Measurements from ENCODE around the gene SRRM1.
"Not testable (repeated sequence)": the region's sequence is repeated elsewhere in the genome, so short reads cannot be mapped to it uniquely, and the experiment has no call there.

SRRM1 gene

DNA sequence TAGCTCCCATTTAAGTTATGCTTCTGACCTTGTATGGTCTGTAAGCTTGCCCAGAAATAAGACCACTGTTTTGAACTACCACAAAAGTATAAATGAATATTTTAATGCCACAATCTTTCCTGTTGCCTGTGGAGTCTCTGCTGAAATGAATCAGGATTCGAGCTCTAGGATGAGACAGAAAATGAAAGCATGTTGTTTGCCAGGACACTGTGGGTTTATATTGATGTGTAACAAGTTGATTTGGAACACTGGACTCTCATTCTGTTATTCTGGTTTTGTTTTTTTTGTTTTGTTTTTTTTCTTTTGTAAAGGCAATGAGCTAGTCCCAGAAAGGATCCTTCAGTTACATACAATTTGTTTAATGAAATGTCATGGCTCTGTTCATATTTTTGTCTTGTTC, 29.6 kb downstream of the SRRM1 start:
- not testable (repeated sequence) for H3K9ac ChIP-seq (ENCODE audit: low read length); H2BK120ac ChIP-seq (ENCODE audit: insufficient read depth, low read length, poor library complexity); H4K91ac ChIP-seq (ENCODE audit: low read depth, low read length); H2BK12ac ChIP-seq (ENCODE audit: low read length); H3K9me3 ChIP-seq (ENCODE audit: insufficient read depth, low read depth, low read length); H3K4ac ChIP-seq (ENCODE audit: low read depth, low read length); H3K4me3 ChIP-seq (ENCODE audit: low read depth, low read length); DNase-seq; H3K18ac ChIP-seq (ENCODE audit: low read length); H3K23ac ChIP-seq (ENCODE audit: low read length); H2BK5ac ChIP-seq (ENCODE audit: low read depth, low read length, poor library complexity); H3K79me1 ChIP-seq (ENCODE audit: low read length); H3K27ac ChIP-seq (ENCODE audit: low read depth, low read length); H2AK5ac ChIP-seq (ENCODE audit: low read length); H4K8ac ChIP-seq (ENCODE audit: low read depth, low read length); H2AFZ ChIP-seq (ENCODE audit: insufficient read depth, low read length, poor library complexity); H3K79me2 ChIP-seq (ENCODE audit: control insufficient read depth, insufficient read depth, low read length, poor library complexity); H4K12ac ChIP-seq (ENCODE audit: low read depth, low read length); H3K4me1 ChIP-seq (ENCODE audit: control insufficient read depth in 1 of 2, insufficient read depth in 2 of 2, low read length in 2 of 2); H3K14ac ChIP-seq (ENCODE audit: low read length); H3K27me3 ChIP-seq (ENCODE audit: insufficient read depth, low read length); H3K4me2 ChIP-seq (ENCODE audit: low read length)
- no CpG with 5 or more reads among the region's 1 CpG for WGBS (ENCODE audit: extremely low coverage, insufficient coverage, insufficient read length)
- H3K36me3 ChIP-seq (ENCODE audit: control insufficient read depth in 1 of 2, insufficient read depth in 2 of 2, low read length in 2 of 2), result peaks cover 29 to 43% of the 10 kb centered on the region in 2 experiments

DNA sequence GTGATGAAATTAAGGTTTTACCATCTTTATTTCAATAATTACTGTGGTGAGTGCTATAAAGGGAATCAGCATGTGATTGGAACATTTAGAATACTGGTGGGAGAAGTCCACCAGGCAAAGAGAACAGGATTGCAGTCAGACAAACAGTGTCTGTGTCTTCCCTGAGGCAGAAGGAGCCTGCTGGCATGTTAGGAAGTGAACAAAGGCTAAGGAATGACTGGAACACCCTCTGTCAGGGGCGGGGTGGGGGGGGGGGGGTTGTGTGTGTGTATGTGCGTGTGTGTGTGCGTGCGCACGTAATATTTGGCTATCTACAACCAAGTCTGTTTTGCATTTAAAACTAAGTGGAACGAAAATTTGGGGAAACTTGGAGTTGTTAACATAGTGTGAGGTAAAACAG, 30.2 kb downstream of the SRRM1 start:
- Histone ChIP-seq H4K91ac (ENCODE audit: low read depth, low read length) (no peak overlapping the region), H4K8ac (ENCODE audit: low read depth, low read length) (no peak overlapping the region), H2BK12ac (ENCODE audit: low read length) (no peak overlapping the region), H3K4ac (ENCODE audit: low read depth, low read length) (no peak overlapping the region), H3K79me1 (ENCODE audit: low read length) (no peaks in the 10 kb centered on the region), H3K27ac (ENCODE audit: low read depth, low read length) (no peak overlapping the region), H3K14ac (ENCODE audit: low read length) (no peak overlapping the region), H3K18ac (ENCODE audit: low read length) (no peak overlapping the region), H3K27me3 (ENCODE audit: insufficient read depth, low read length) (no peaks in the 10 kb centered on the region), H2BK5ac (ENCODE audit: low read depth, low read length, poor library complexity) (no peak overlapping the region), H3K4me1 (ENCODE audit: control insufficient read depth in 1 of 2, insufficient read depth in 2 of 2, low read length in 2 of 2) (peaks cover 2% of the 10 kb centered on the region in 2 experiments), H3K9me3 (ENCODE audit: insufficient read depth, low read depth, low read length) (no peaks in the 10 kb centered on the region), H2BK120ac (ENCODE audit: insufficient read depth, low read length, poor library complexity) (no peak overlapping the region), H2AFZ (ENCODE audit: insufficient read depth, low read length, poor library complexity) (no peak overlapping the region), H3K36me3 (ENCODE audit: control insufficient read depth in 1 of 2, insufficient read depth in 2 of 2, low read length in 2 of 2) (peaks cover 25 to 37% of the 10 kb centered on the region in 2 experiments), H3K79me2 (ENCODE audit: control insufficient read depth, insufficient read depth, low read length, poor library complexity) (no peaks in the 10 kb centered on the region), H3K23ac (ENCODE audit: low read length) (no peak overlapping the region), H3K9ac (ENCODE audit: low read length) (no peak overlapping the region), H2AK5ac (ENCODE audit: low read length) (no peak overlapping the region), H4K12ac (ENCODE audit: low read depth, low read length) (no peak overlapping the region), H3K4me3 (ENCODE audit: low read depth, low read length) (no peak overlapping the region), H3K4me2 (ENCODE audit: low read length) (no peak overlapping the region)
- DNase-seq, result peak; percentile 66 to 70
- no CpG with 5 or more reads among the region's 6 CpGs for WGBS (ENCODE audit: extremely low coverage, insufficient coverage, insufficient read length)

DNA sequence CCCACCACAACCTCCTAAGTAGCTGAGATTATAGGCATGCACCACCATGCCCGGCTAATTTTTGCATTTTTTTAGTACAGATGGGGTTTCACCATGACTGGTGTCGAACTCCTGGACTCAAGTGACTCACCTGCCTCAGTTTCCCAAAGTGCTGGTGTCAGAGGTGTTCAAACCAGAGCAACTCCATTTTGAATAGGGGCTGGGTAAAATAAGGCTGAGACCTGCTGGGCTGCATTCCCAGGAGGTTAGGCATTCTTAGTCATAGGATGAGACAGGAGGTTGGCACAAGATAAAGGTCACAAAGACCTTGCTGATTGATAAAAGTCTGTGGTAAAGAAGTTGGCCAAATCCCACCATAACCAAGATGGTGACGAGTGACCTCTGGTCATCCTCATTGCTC, 35.3 kb downstream of the SRRM1 start:
- not testable (repeated sequence) for H4K12ac ChIP-seq (ENCODE audit: low read depth, low read length); H3K79me1 ChIP-seq (ENCODE audit: low read length); H3K27me3 ChIP-seq (ENCODE audit: insufficient read depth, low read length); H4K8ac ChIP-seq (ENCODE audit: low read depth, low read length); H3K18ac ChIP-seq (ENCODE audit: low read length); H3K4ac ChIP-seq (ENCODE audit: low read depth, low read length); DNase-seq; H3K23ac ChIP-seq (ENCODE audit: low read length); H3K14ac ChIP-seq (ENCODE audit: low read length); H3K9me3 ChIP-seq (ENCODE audit: insufficient read depth, low read depth, low read length); H3K9ac ChIP-seq (ENCODE audit: low read length); H2AFZ ChIP-seq (ENCODE audit: insufficient read depth, low read length, poor library complexity); H3K27ac ChIP-seq (ENCODE audit: low read depth, low read length); H3K4me1 ChIP-seq (ENCODE audit: control insufficient read depth in 1 of 2, insufficient read depth in 2 of 2, low read length in 2 of 2); H3K79me2 ChIP-seq (ENCODE audit: control insufficient read depth, insufficient read depth, low read length, poor library complexity); H2BK12ac ChIP-seq (ENCODE audit: low read length); H3K4me3 ChIP-seq (ENCODE audit: low read depth, low read length); H2AK5ac ChIP-seq (ENCODE audit: low read length); H2BK5ac ChIP-seq (ENCODE audit: low read depth, low read length, poor library complexity); H3K4me2 ChIP-seq (ENCODE audit: low read length); H2BK120ac ChIP-seq (ENCODE audit: insufficient read depth, low read length, poor library complexity); H4K91ac ChIP-seq (ENCODE audit: low read depth, low read length)
- peaks cover 9 to 11% of the 10 kb centered on the region in 2 experiments for H3K36me3 ChIP-seq (ENCODE audit: control insufficient read depth in 1 of 2, insufficient read depth in 2 of 2, low read length in 2 of 2)
- no CpG with 5 or more reads among the region's 3 CpGs for WGBS (ENCODE audit: extremely low coverage, insufficient coverage, insufficient read length)

DNA sequence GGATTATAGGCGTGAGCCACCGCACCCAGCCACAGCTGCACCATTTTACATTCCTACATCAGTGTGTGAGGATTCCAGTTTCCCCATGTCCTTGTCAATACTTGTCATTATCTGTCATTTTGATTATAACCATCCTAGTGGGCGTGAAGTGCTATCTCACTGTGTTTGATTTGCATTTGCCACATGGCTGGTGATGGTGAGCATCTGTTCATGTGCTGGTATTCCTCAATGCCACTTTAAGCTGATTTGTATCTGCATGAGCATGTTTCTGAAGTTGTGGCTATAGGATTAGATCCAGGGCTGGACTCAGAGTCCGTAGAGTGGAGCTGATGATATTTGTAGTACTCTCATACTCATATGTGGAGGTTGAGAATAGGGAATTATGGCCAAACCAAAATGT, 36.6 kb downstream of the SRRM1 start:
- Histone ChIP-seq H2BK12ac (ENCODE audit: low read length) (no peak overlapping the region), H3K23ac (ENCODE audit: low read length) (no peak overlapping the region), H2BK120ac (ENCODE audit: insufficient read depth, low read length, poor library complexity) (no peak overlapping the region), H3K27ac (ENCODE audit: low read depth, low read length) (no peak overlapping the region), H3K4me3 (ENCODE audit: low read depth, low read length) (no peak overlapping the region), H4K12ac (ENCODE audit: low read depth, low read length) (no peak overlapping the region), H3K79me2 (ENCODE audit: control insufficient read depth, insufficient read depth, low read length, poor library complexity) (no peaks in the 10 kb centered on the region), H3K27me3 (ENCODE audit: insufficient read depth, low read length) (no peaks in the 10 kb centered on the region), H3K79me1 (ENCODE audit: low read length) (no peaks in the 10 kb centered on the region), H4K8ac (ENCODE audit: low read depth, low read length) (no peak overlapping the region), H3K9ac (ENCODE audit: low read length) (no peak overlapping the region), H3K4ac (ENCODE audit: low read depth, low read length) (no peak overlapping the region), H2AK5ac (ENCODE audit: low read length) (no peak overlapping the region), H3K4me1 (ENCODE audit: control insufficient read depth in 1 of 2, insufficient read depth in 2 of 2, low read length in 2 of 2) (peaks cover 4 to 5% of the 10 kb centered on the region in 2 experiments), H3K4me2 (ENCODE audit: low read length) (no peak overlapping the region), H3K9me3 (ENCODE audit: insufficient read depth, low read depth, low read length) (no peaks in the 10 kb centered on the region), H3K14ac (ENCODE audit: low read length) (no peak overlapping the region), H4K91ac (ENCODE audit: low read depth, low read length) (no peak overlapping the region), H2AFZ (ENCODE audit: insufficient read depth, low read length, poor library complexity) (no peak overlapping the region), H2BK5ac (ENCODE audit: low read depth, low read length, poor library complexity) (no peak overlapping the region), H3K18ac (ENCODE audit: low read length) (no peak overlapping the region), H3K36me3 (ENCODE audit: control insufficient read depth in 1 of 2, insufficient read depth in 2 of 2, low read length in 2 of 2) (peaks cover 3 to 8% of the 10 kb centered on the region in 2 experiments)
- WGBS (ENCODE audit: extremely low coverage, insufficient coverage, insufficient read length), result no CpG with 5 or more reads among the region's 4 CpGs
- no peak for DNase-seq

All from trophoblast cell (in vitro differentiated cells and primary cell).